Activated CD4-positive, CD25-positive, alpha-beta regulatory T cell treated with anti-CD3 and anti-CD28 coated beads, Interleukin-2, amount 50 U/mL, for 72 hours (primary cell): ENCODE measurements around the gene ACBD5.
"Not testable (repeated sequence)": the region's sequence is repeated elsewhere in the genome, so short reads cannot be mapped to it uniquely, and the experiment has no call there.

Source experiments
- DNase-seq: peaks from one replicate; pipeline ENCODE4 v3.0.0; 2021

Gene ACBD5, protein sequence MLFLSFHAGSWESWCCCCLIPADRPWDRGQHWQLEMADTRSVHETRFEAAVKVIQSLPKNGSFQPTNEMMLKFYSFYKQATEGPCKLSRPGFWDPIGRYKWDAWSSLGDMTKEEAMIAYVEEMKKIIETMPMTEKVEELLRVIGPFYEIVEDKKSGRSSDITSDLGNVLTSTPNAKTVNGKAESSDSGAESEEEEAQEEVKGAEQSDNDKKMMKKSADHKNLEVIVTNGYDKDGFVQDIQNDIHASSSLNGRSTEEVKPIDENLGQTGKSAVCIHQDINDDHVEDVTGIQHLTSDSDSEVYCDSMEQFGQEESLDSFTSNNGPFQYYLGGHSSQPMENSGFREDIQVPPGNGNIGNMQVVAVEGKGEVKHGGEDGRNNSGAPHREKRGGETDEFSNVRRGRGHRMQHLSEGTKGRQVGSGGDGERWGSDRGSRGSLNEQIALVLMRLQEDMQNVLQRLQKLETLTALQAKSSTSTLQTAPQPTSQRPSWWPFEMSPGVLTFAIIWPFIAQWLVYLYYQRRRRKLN

DNA sequence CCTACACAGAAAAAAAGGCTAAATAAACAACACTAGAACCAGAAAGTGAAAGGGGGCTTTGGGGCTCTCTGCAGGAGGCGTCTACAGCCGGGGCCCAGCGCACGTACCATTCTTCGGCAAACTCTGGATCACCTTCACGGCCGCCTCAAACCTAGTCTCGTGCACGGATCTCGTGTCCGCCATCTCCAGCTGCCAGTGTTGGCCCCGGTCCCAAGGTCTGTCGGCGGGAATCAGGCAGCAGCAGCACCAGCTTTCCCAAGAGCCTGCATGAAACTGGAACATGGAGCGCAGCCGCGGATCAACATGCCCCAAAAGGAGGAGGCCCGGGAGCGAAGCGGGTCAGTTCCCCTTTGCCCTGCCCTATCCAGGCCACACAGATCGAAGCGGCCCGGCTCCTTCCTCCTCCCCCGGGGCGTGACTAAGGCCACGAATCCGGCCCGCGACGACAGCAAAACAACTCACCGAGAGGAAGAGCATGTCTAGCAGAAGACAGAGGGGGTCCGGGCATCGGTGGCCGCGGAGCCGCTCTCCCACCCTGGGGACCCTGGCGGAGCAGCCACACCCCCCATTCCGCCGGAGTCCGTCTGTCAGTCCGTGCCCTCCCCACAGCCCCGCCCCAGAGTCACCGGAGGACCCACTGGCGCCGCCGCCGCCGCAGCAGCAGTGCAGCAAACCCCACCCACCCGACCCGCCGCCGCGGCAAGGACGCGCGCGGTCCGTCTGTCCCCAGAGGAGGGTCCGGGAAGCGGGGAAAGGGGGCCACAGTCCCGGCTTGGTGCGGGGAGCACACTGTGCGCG lies at the start of gene ACBD5:
Gene ACBD5, minus strand, starts transcription at position 586 of the 798 bp plus-strand sequence. Its CDS starts 109 bp downstream, at position 477.
- peak; percentile 79 for DNase-seq

DNA sequence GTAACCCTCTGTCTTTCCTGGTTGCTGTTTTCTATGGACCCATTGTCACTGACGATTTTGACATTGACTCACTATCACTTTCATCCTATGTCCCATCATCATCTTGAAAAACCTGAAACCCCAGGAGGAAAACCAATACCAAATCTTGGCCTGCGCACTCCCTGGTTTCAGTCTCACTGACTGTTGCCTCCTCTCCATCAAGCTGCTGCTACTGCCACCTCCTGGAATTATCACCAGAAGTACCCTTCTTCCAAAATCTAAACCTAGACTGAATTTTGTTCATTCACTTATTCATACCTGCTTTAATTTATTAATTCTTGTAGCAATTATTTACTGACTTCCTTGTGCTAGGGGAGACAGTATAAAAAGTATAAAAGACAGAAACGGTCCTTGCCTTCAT lies 44.5 kb upstream of the ACBD5 start:
- DNase-seq: no peak

DNA sequence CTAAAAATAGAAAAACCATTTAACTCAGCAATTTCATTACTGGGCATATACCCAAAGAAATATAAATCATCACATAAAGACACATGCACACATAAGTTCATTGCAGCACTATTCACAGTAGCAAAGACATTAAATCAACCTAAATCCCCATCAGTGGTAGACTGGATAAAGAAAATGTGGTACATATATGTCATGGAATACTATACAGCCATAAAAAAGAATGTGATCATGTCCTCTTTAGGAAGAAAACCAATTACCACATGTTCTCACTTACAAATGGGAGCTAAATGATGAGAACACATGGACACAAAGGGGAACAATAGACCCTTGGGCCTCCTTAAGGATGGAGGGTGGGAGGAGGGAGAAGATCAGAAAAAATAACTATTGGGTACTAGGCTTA lies 36.0 kb upstream of the ACBD5 start:
- DNase-seq: no peak

DNA sequence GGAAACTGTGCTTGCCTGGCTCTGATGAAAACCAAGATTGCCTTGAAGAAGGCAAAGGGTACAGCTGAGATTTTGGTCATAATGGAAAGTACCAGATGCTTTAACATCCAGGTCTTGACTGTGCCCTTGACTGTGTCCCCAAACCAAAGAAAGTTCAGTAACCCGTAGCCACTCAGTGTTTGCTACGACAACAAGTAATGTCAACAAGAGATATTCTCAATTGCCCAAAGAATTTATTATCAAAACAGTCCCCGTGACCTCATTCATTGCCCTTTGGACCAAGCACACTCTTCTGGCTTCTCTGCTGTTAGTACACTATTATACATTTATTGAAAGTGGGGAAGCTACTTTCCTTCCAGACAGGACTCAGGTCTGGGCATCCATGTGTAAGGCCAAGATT lies 25.4 kb upstream of the ACBD5 start:
- not testable (repeated sequence) for DNase-seq

DNA sequence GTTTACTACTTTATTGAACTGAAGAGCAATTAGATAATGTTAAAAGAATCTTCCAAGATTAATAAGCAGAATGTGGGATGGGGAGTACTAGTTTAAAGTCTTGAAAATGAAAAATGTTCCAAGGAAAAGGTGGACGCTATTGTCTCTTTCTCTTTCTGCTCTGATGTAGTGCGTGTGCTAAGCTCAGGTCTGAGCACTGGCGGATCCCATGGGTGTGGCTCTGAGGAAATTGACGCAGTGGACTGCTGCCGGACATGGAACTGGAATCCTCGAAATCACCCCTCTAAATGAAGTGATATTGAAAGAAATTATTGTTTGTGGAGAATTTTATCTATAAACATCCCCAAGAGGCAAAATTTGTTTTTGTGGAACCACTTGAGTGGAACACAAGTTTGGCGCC lies 22.2 kb upstream of the ACBD5 start:
- DNase-seq: not testable (repeated sequence)

DNA sequence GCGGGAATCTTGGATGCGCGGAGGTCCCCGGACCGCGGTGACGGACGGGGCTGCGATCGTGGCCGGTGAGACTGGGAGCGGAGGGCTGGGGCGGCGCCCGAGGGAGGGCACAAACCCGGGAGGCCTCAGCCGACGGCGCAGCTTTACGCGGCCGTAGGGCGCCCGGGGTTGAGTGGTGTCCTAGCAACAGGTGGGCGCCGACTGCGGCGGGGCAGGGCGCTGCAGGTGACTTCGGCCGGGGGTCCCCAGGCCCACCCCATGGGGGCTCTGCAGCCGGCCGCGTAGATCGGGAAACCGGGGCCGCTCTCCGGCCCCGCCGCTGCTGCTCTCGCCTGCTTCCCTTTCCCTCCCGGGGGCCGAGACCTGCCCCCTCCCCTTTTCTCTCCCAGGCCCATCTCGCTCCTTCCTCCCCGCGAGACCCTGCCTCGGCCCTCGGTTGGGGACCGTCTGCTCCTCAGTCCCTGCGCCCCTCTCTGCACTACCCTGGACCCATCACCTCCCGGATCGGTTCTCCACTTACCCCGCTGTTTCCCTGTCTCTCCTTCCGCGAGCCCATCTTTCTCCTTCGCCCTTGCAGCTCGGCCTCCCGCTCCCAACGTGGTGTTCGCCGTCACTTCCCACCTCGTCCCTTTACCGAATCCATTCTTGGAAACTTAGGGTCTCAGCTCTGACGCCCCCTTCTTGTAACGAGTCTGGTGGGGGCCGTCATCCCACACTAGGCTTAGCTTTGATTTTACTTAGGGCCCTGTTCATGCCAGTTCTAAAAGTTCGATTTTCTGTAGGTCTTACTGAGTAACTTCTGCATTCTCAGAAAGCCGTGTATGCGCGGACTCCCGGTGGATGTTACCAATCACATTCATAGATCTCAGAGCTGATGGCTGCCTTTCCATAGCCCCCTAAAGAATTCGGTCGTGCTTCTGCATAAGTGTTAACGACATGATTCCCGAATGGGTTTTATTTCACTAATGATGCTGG lies 18.5 kb upstream of the ACBD5 start:
- no peak for DNase-seq

DNA sequence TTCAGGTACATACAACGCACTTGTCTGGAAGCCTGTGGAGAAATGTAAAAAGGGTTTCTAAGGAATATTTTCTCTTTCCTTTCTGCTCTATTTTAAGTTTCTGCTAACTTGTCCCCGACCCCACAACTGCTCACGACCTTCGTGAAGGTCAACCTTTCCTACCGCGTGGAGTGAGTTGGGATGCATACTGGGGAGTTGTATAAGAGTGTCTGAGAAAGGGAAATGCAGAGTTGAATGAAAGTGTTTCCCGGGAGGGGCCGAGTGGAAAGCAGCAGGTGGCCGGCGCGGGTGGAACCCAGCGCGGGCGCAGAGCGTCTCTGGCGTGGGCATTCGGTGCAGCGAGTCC lies 17.9 kb upstream of the ACBD5 start:
- no peak for DNase-seq

DNA sequence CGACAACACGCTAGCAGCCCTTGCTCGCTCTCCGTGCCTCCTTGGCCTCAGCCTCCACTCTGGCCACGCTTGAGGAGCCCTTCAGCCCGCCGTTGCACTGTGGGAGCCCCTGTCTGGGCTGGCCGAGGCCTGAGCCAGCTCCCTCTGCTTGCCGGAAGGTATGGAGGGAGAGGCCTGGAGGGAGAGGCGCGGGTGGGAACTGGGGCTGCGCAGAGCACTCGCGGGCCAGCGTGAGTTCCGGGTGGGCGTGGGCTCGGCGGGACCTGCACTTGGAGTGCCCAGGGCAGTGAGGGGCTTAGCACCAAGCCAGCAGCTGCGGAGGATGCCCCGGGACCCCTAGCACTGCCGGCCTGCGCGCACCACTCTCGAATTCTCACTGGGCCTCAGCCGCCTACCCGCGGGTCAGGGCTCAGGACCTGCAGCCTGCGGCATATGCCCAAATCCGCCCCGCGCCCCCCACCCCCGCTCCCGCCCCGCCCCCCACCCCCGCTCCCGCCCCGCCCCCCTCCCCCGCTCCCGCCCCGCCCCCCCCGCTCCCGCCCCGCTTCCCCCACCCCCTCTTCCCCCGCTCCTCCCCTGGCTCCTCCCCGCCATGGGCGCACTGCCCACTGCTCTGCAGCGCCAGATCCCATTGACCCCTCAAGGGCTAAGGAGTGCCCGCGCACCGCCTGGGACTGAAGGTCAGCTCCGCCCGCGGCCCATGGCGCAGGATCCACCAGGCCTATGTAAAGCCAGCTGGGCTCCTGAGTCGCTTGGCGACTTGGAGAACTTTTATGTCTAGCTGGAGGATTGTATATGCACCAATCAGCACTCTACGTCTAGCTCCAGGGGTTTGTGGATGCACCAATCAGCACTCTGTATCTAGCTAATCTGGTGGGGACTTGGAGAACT lies 15.9 kb upstream of the ACBD5 start:
- DNase-seq: no peak

DNA sequence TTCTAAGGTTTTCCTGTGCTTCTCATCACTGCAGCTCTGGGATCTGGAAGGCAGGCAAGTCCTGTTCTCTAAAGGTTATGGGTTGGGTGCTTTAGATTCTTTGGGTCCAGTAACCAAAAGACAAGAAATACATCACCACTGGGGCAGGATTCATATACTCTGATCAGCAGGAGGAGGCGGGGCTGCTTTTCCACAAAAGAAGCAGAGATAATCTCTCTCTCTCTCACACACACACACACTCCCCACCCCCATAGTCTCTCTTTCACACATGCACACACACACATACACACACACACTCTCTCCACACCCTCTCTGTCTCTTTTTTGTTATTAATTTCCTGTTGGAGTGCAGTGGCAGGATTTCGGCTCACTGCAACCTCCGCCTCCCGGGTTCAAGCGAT lies 13.0 kb upstream of the ACBD5 start:
- DNase-seq: no peak

DNA sequence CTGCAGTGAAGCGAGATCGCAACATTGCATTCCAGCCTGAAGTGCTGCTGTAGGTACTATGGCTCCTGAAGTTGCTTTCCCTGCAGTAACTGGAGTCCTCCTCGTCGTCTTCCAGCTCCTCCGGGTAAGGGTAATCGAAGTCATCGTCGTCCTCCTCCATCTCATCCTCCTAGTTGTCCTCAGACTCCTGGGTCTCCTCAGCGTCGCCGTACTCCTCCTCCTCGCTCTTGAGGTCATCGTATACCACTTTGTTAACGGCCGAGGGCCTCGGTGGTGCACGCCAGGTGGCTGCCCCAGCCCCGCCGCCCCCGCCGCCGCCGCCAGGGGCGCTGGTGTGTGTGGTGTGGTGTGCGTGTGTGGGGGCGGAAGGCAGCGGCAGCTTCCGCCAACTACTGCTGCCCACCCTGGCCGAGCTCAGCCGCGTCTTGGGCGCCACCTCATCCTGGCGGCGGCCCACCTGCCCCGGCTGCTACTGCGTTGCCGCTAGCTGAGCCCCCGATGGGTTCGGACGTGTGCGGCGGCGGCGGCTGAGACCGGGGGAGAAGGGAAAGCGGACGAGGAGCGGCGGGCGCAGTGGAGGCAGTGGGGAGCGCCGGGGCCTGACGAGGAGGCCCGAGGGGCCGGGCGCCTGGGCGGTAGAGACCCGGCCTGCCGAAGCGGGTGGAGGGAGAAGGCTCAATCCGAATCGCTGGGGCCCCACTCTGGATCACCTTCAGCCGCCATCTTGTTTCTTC lies 11.8 kb upstream of the ACBD5 start:
- peak; percentile 87 for DNase-seq

DNA sequence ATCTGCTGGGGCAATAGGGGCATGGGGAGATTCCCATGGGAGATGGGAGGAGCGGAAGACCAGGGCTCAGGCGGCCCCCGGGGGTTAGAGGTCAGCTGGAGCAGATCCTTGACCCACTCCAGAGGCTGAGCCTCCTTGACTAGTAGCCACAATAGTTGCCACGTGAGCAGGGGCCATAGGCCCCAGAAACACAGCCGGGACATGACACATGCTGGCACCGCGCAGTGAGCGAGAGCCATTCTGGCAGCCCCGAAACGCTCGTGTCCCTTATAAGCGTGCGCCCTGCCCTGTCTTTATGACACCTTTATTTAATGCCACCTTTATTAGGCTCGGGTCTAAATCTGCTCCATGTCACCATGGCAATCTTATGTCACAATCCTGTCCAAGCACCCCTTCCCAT lies 11.0 kb upstream of the ACBD5 start:
- no peak for DNase-seq

DNA sequence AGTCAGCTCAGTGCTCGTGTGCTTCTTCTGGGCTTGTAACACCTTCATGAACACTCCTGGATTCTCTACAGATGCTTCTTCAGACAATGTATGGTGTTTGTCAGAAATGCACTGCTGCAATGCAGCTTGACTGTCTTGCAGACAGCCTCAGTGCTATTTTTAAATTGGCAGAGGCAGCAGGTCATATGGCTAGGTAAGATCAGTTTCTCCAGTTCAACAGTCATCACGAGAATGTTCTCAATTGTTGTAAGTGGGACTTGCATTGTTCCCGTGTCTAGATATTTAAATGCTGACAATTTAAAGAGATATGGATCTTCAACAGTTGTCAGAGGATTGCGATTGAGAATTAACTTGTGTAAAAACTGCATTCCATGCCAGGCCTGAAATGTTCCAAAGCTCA lies 7.6 kb upstream of the ACBD5 start:
- DNase-seq: no peak

DNA sequence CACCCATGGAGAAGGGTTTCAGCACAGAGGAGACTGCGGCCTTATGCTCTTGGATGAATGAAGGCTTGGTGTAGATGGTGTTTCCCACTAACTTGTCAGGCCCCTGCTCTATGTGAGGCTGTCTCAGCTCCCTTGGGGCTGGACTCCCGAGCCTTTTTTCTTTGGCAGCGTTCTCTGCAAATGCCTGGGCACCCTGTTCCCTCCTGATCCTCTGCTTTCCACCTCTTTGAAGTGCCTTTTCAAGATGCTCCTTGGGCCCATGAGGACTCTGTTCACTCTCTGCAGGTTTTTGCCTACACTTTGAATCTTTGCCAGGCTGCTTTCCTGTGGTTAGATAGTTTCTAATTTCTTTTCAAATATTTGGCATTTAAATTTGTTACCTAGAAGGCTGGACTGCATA lies 6.8 kb upstream of the ACBD5 start:
- DNase-seq: no peak

DNA sequence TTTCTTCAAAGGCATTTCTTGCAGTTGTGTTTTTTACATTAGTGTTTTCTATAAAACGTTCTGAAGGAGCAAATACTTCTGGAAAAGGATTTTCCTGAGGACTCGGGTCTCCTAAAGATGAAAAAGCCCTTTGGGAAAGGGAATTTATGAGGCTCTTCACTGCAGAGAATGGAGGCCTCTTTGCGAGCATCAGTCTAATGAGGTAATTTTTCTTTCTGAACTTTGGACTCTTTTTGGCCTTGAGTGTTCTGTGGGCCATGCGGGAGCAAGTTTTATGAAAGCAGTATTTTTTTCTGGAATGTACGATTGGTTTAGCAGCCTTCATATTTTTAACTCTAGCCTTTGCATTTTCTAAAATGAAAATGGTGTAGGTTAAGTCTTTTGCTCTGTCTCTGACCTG lies 6.4 kb upstream of the ACBD5 start:
- DNase-seq: no peak

DNA sequence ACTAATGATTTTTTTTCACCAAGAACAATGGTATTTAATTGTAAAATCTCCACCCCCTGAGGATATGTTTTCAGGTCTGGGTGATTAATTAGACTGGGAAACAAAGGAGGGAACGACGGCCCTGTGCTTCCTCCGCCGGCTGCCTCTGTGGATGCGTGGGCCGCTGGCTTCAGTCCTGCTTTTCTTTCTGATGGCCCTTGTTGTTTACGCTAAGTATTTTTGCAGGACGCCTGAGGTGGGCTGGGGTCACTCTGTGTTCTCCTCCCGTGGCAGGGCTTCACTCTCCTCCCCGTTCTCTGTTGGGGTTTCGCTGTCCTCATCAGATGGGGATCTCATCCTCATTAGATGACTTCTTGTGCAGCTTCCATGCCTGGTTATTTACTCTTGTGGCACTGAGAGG lies 5.2 kb upstream of the ACBD5 start:
- no peak for DNase-seq

DNA sequence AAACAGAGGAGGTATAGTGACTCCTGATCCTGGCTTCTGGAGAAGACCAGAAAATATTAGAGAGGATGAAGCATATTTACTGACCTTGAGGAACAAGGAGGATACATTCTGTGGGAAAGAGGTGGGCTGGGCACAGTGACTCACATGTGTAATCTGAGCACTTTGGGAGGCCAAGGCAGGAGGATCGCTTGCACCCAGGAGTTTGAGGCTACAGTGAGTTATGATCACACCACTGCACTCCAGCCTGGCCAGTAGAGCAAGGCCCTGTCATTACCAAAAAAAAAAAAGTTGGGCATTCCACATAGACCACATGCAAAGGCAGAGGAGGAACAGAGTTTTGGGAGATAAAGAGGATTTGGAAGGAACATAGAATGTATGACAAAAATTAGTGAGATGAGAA lies 4.4 kb upstream of the ACBD5 start:
- DNase-seq: no peak

DNA sequence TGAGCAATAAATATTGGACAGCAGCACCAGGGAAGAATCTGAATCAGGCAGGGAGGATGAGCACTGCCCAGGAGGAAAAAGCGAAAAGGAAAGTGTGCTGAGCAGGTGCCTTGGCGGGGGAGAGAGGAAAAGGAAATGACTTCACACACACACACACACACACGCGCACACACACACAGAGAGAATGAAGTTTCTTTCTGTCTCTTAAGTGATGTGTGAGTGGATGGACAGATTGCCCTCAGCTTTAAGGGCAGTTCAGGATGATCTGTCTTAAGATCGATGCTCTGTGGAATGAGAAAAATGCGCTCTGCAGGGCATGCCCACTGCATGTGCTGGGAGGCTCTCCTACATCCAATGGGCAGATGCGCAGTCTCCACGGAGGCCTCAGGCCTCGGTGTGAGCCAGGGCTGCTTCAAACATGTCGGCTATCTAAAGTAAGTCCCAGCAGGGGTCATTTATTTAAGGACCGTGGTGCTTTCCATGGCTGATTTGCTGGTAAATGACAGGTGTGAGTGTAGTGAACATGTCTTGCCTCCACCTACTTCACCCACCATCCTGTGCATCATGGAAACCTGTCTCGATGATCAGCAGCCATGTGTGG lies 2.5 kb upstream of the ACBD5 start:
- DNase-seq: peak; percentile 52

DNA sequence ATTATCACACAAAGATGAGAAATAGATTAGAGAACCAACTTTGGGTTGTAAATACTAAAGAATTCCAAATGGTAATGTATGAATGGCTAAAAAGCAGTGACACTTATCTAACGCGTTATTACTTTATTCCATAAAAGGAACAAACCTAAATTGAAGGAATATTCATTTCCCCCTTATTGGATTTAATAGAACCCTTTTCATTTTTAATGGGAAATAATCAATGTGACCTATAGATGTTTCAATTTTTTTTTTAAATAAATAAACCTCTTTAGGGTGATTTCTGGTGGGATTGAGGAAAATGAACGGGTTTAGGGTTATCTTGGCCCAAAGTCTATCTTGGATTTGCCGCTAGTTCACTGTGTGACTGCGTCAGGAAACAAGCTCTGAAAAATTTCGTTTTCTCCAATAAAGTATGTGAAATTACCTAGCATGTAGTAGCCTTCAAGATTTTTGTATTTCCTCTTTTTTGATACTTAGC lies 1.9 kb upstream of the ACBD5 start:
- DNase-seq: no peak

DNA sequence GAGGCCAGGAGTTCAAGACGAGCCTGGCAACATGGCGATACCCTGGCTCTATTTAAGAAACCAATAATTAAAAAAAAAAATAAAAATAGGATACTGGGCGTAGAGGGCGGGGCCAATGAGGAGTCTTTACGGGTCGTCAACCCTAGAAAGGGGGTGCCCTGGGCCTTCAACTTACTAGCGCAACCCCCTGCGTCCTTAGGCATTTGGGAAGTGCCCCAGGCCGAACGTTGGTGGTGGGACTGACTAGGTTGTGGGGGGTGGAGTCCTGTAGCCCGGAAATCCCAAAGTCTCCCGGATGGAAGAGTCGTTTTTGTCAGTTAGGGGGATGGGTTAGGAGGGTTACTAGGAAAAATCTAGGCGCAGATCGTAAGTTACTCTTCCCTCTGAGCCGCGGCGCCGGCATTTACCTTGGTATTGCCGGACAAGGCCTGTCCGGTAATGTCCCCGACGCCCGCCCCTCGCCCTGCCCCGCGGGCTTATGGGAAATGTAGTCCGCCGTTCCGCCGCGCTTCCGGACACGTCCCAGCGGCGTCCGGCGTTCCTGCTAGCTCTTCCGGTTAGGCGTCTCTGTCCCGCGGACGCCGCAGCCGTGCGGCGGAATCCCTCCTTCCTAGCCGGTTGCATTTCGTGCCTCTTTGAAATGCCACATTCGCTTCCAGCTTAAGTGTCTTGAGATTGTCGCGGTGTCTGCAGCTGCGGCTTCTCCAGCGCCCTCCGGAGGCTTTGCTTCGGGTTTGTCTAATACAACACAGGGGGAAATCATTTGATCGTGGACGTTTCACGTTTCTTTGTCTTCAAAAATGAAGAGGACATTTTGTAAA lies 1.3 kb upstream of the ACBD5 start:
- peak; percentile 90 for DNase-seq
